ENCODE data around the gene STX10. TPM values are rescaled to one million over a fixed set of nuclear protein-coding genes. Genes with fewer than 3 reads are reported as not detected.
A peak's percentile ranks its signal among the peaks of the same experiment; 100 is the strongest.

STX10 gene
- total and polyA plus RNA-seq, 9 of the 15 experiments (the other 6 are each of a cell fraction or from before 2014, with no cell fraction given), result 0.51 to 66.3 (median 31.0) TPM

- TF ChIP-seq EGR1 (conservative IDR thresholded peaks at IDR 0.05) (0 out of 2 replicates have a peak, but pooled peaks have one; percentile 4), MTA1 (IDR thresholded peaks at IDR 0.05; ENCODE audit: borderline replicate concordance) (peak; percentile 64; the same call in 1 of the 2 replicates), MYNN (IDR thresholded peaks at IDR 0.05) (peak; percentile 50; the same call in 1 of the 2 replicates), MYNN (CRISPR knock-in tag; IDR thresholded peaks at IDR 0.05) (no peak), GATA2 (CRISPR knock-in tag; IDR thresholded peaks at IDR 0.05) (peak; percentile 82), ZEB2 (IDR thresholded peaks at IDR 0.05) (peak; percentile 53; the same call in 1 of the 2 replicates), ARID1B (IDR thresholded peaks at IDR 0.05) (peak; percentile 64), HDAC2 (IDR thresholded peaks at IDR 0.05) (peak; percentile 61; the same call in 1 of the 2 replicates), FOXJ2 (tag; IDR thresholded peaks at IDR 0.05) (0 out of 2 replicates have a peak, but pooled peaks have one; percentile 23), NFIX (CRISPR knock-in tag; IDR thresholded peaks at IDR 0.05; ENCODE audit: low read depth) (peak; percentile 13; the same call in 1 of the 2 replicates), NFIC (IDR thresholded peaks at IDR 0.05) (peak; percentile 98), SOX6 (IDR thresholded peaks at IDR 0.05) (peak; percentile 52; the same call in 1 of the 2 replicates), SMARCE1 (IDR thresholded peaks at IDR 0.05) (peak; percentile 73; the same call in 1 of the 2 replicates), MTA3 (IDR thresholded peaks at IDR 0.05; ENCODE audit: borderline replicate concordance) (0 out of 2 replicates have a peak, but pooled peaks have one; percentile 34), FOSL1 (tag; conservative IDR thresholded peaks at IDR 0.05) (peak; percentile 89), BDP1 (IDR thresholded peaks at IDR 0.05; ENCODE audit: insufficient read depth, insufficient read length) (no peak), NR2C1 (IDR thresholded peaks at IDR 0.05) (0 out of 2 replicates have a peak, but pooled peaks have one; percentile 40), NR2C1 (tag; IDR thresholded peaks at IDR 0.05) (peak; percentile 81), RBFOX2 (IDR thresholded peaks at IDR 0.05; ENCODE audit: low read depth, low read length) (no peak), MEIS2 (IDR thresholded peaks at IDR 0.05; ENCODE audit: partially characterized antibody) (peak; percentile 11), SMAD1 (IDR thresholded peaks at IDR 0.05; ENCODE audit: low read depth, low read length, partially characterized antibody) (peak; percentile 27), ZNF165 (CRISPR knock-in tag; IDR thresholded peaks at IDR 0.05; ENCODE audit: borderline replicate concordance) (no peak), TGIF2 (CRISPR knock-in tag; IDR thresholded peaks at IDR 0.05) (no peak), JUND (IDR thresholded peaks at IDR 0.05; ENCODE audit: borderline replicate concordance, low read depth, low read length) (peak; percentile 93), JUND (tag; IDR thresholded peaks at IDR 0.05; ENCODE audit: borderline replicate concordance, low read depth, low read length) (peak; percentile 83; the same call in 2 of the 3 replicates), ZNF785 (CRISPR knock-in tag; IDR thresholded peaks at IDR 0.05) (no peak), ESRRA (IDR thresholded peaks at IDR 0.05; ENCODE audit: borderline replicate concordance, low read depth) (0 out of 2 replicates have a peak, but pooled peaks have one; percentile 36), GABPB1 (CRISPR knock-in tag; IDR thresholded peaks at IDR 0.05) (no peak), PHB2 (IDR thresholded peaks at IDR 0.05; ENCODE audit: low read depth) (no peak), ZNF24 (IDR thresholded peaks at IDR 0.05) (no peak), JUN (IDR thresholded peaks at IDR 0.05; ENCODE audit: borderline replicate concordance, low read depth, low read length) (peak; percentile 74; the same call in 1 of the 2 replicates), JUN (CRISPR knock-in tag; IDR thresholded peaks at IDR 0.05; ENCODE audit: borderline replicate concordance) (no peak)
- TF ChIP-seq, protein P1, sequence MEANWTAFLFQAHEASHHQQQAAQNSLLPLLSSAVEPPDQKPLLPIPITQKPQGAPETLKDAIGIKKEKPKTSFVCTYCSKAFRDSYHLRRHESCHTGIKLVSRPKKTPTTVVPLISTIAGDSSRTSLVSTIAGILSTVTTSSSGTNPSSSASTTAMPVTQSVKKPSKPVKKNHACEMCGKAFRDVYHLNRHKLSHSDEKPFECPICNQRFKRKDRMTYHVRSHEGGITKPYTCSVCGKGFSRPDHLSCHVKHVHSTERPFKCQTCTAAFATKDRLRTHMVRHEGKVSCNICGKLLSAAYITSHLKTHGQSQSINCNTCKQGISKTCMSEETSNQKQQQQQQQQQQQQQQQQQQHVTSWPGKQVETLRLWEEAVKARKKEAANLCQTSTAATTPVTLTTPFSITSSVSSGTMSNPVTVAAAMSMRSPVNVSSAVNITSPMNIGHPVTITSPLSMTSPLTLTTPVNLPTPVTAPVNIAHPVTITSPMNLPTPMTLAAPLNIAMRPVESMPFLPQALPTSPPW (CRISPR knock-in tag; IDR thresholded peaks at IDR 0.05), result peak; percentile 37; the same call in 1 of the 2 replicates
Measured at GRCh38 chr19:13172346-13173138, 22.4 kb upstream of the STX10 start (continued).

Data from K562 (cell line).